NCI-H1694 treated with DMSO at 0.1 percent for 48 hours (cell line): ENCODE measurements around the gene RANBP1.
A peak's percentile ranks its signal among the peaks of the same experiment; 100 is the strongest.

Source experiments
- DNase-seq: peaks from one replicate; lab custom pipeline; 2025; lab: John Stamatoyannopoulos, UW

The RANBP1 gene

GRCh38 chr22:20172141-20172613 lies 56.3 kb downstream of the RANBP1 start:
- DNase-seq, result no peak

- DNase-seq, result no peak
Measured at GRCh38 chr22:20173246-20173645, 57.3 kb downstream of the RANBP1 start.

DNA sequence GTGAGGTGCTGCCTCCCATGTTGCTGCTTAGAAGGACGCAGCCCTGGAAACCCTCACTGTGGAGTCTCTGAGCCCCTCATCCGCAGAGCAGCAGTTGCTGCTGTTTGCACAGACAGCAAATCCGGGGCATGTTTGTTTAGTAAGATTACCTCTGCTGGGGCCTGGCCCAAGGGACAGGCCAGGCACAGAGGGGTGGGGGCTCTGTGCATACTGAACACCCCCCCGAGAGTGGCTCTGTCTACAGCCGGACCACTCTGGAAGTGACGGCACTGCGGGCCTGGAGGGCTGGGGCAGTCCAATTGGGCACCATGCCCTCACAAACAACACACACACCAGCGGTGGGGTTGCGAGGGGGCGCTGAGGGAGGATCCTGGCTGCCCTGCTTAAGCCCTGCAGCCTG lies 57.9 kb downstream of the RANBP1 start:
- DNase-seq, result no peak

- DNase-seq, result no peak
Measured at GRCh38 chr22:20174785-20175596, 59.1 kb downstream of the RANBP1 start.

DNA sequence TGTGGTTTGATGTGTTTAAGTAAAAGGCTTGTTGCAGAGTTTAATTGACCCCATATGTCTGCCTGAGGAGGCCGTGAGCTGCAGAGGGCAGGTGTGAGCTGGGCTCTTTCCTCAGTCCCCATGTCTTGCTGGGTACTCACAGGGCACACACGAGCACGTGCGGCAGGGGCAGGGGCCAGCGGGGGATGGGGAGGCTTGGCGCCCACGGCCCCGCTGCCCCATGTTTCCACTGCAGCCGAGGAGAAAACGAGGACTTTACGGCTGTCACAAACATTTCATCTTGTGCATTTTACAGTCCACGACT lies 59.6 kb downstream of the RANBP1 start:
- DNase-seq, result no peak

- peak; percentile 29 for DNase-seq
Measured at GRCh38 chr22:20176421-20177085, 60.6 kb downstream of the RANBP1 start.
